Hematopoietic multipotent progenitor cell treated with erythropoietin and hydrocortisone succinate and interleukin-3 and kit ligand, for 4 days (in vitro differentiated cells): Measurements from ENCODE around the gene SYCP2.

ENCODE experiments used
- DNase-seq: peaks from one replicate; pipeline ENCODE4 v3.0.0-alpha.2; 2015

SYCP2 gene

GRCh38 chr20:59822291-59823029 lies 111.0 kb downstream of the SYCP2 start:
- no peak for DNase-seq

DNA sequence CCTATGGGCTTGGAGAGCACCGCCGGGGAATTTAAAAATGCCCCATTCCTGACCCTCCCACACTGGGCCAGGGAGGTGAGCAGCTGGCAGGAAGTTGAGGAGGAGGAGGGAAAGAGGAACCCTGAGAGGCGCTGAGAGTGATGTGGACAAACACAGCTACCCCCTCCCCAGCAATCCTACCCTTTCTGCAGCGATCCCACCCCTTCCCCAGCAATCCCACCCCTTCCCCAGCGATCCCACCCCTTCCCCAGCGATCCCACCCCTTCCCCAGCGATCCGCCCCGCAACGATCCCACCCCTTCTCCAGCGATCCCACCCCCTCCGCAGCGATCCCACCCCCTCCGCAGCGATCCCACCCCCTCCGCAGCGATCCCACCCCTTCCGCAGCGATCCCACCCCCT lies 111.6 kb downstream of the SYCP2 start:
- no peak for DNase-seq

GRCh38 chr20:59821201-59821600 lies 112.2 kb downstream of the SYCP2 start:
- DNase-seq: no peak

- no peak for DNase-seq
These were observed 113.0 kb downstream of the SYCP2 start for GRCh38 chr20:59820204-59821041.

DNA sequence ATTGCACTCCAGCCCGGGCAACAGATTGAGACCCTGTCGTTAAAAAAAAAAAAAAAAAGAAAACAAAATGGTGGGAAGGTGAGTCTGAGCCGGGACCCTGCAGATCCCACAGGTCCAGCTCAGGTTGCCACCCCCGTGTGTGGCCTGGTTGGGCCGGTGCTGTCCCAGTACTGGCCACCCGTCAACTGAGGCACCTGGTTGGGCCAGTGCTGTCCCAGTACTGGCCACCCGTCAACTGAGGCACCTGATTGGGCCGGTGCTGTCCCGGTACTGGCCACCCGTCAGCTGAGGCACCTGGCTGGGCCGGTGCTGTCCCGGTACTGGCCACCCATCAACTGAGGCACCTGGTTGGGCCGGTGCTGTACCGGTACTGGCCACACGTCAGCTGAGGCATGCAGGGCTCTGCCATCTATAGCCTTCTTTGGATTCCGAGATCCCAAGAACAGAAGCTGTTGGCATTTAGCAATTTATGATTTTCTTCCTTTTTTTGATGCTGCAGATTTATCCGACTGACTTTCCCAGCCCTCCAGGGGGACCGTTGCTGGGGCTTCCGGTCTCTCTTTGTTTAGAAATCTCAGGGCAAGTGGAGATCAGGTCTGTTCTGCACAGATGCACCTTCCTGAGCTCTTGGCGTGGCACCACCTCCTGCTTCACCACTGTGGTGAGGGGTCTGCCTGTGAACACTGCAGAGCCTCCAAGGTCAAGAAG lies 113.8 kb downstream of the SYCP2 start:
- no peak for DNase-seq

DNA sequence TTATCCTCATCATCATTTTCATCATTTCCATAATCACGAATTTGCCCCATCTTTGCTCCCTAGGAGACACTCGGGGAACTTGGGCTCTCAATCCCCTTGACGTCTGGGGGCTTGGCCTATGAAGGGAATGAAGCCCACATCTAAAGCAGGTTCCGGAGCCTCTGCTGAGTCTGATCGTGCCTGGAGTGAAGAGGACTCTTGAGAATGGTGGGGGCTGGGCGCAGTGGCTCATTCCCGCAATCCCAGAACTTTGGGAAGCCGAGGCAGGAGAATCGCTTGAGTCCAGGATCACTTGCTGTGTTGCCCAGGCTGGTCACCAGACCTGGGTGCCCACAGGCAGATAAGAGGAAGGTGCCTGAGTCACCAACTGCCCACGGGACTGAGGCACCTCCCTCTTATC lies 114.5 kb downstream of the SYCP2 start:
- no peak for DNase-seq

DNA sequence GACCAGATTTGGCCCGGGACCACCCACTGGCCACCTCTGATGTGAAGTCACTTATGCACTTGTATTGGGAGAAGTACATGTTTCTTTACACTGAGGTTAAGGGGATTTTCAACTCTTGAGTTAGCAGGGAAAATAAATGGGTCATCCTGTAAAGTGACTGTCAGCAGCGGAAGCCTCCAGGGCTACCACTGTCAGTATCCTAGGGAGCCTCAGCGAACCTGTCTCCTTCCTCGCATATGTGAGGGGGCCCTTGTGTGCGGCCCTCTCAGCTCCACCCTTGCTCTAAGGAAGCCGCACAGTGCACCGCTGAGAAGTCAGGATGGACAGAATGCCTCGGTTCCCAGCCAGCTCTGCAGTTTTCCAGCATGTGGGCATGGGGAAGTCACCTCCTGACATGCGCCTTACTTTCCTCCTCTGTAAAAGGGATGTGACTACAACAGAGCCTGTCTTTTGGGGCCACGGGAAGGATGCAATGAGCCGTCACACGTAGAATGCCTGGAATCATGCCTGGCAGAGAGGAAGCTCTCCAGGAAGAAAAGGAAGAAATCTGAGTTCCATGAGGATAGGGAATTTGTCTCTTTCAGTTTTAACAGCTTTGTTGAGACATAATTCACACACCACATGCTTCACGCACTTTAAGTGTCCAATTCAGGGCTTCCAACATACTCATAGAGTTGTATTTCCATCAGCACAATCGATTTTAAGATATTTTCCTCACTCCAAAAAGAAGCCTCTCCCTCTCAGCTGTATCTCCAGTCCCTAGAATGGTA lies 115.4 kb downstream of the SYCP2 start:
- DNase-seq: no peak

GRCh38 chr20:59817406-59817805 lies 116.0 kb downstream of the SYCP2 start:
- DNase-seq: no peak

- DNase-seq: no peak
These were observed 117.2 kb downstream of the SYCP2 start for GRCh38 chr20:59816146-59816738.

DNA sequence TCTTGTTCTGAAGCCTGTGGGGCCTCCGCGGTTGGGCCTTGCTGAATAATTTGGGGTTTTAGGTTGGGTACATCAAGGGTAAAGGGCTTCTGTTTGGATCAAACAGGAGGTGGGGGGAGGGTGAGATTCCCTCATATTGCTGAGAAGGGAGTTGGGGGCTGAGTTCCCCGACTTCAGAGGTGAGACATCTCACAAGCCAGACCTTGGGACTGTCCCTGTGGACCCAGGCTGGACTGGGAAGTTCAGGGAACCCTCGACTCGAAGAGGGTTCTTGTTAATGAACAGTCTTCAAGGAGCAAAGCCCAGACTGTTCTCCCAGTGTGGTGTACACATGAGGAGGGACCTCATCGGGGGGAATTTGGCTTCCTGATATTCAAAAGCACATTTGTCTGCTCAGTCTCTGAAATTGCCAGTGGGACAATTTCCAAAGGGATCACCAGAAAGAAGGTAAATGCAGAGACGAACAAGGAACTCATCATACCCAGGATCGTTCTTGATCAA lies 118.5 kb downstream of the SYCP2 start:
- no peak for DNase-seq

DNA sequence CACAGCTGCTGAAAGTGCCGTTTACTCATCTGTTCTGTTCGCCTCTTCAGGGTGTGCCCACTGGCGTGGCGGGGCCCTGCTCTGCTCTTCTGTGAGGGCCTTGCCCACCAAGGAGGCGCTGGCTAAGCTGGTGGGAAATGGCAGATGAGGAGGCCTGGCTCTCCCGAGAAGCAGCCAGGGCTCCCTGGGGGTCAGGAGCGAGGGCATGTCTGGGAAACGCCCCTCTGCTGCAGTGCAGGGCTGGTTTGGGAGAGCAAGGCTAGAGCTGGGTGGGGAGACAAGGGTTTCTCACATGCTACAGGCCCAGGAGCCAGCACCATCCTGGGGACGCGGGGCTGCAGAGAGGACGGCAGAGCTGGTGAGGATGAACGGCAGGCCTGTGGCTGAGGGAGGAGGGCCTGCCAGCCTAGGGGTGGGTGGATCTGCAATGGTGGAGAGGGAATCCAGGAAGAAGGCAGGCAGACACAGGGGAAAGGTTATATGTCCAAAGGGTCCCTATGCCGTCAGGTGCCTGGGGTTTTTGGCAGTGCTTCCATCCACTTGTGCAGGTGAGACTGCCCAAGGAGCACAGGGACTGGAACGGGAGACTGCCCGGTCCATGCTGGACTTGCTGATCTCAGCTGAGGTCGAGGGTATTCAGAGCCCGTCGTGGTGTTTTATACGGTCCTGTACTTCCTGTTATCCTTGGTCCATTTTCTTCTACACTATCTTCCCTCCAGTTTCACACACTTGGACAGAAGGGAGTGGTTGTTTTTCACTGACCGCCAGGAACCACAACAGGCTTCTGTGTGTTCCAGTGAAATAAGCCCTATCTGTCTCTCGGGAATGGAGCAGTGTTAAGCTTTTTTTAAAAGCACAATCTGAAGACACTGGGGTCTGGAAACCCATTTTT lies 119.2 kb downstream of the SYCP2 start:
- no peak for DNase-seq
